SW480 (cell line): Measurements from ENCODE around the gene CMIP.
"Not testable (repeated sequence)": the region's sequence is repeated elsewhere in the genome, so short reads cannot be mapped to it uniquely, and the experiment has no call there.

ENCODE experiments used
- DNase-seq: peaks from one replicate; pipeline ENCODE4 v3.0.0-alpha.2; 2016; ENCODE audit warnings: low spot score

CMIP gene

GRCh38 chr16:81687131-81687456, 242.5 kb downstream of the CMIP start:
- no peak for DNase-seq

GRCh38 chr16:81688182-81688581, 243.6 kb downstream of the CMIP start:
- no peak for DNase-seq

- DNase-seq = not testable (repeated sequence)
Observed at GRCh38 chr16:81688839-81689238, 244.2 kb downstream of the CMIP start.

GRCh38 chr16:81692021-81692420, 247.4 kb downstream of the CMIP start:
- DNase-seq = no peak

GRCh38 chr16:81692571-81692970, 248.0 kb downstream of the CMIP start:
- no peak for DNase-seq

- no peak for DNase-seq
Observed at GRCh38 chr16:81693041-81693743, 248.6 kb downstream of the CMIP start.

- DNase-seq = no peak
Observed at GRCh38 chr16:81693744-81694303, 249.2 kb downstream of the CMIP start.

GRCh38 chr16:81694494-81695280, 250.1 kb downstream of the CMIP start:
- DNase-seq = no peak

- no peak for DNase-seq
Observed at GRCh38 chr16:81695321-81696165, 250.9 kb downstream of the CMIP start.

GRCh38 chr16:81696166-81696960, 251.8 kb downstream of the CMIP start:
- DNase-seq = no peak

- peak; percentile 34 for DNase-seq
Observed at GRCh38 chr16:81696961-81697615, 252.5 kb downstream of the CMIP start.

- DNase-seq = no peak
Observed at GRCh38 chr16:81697616-81698309, 253.2 kb downstream of the CMIP start.

GRCh38 chr16:81698310-81698641, 253.7 kb downstream of the CMIP start:
- no peak for DNase-seq

GRCh38 chr16:81699596-81699995, 255.0 kb downstream of the CMIP start:
- no peak for DNase-seq

- no peak for DNase-seq
Observed at GRCh38 chr16:81700071-81700779, 255.6 kb downstream of the CMIP start.

GRCh38 chr16:81700780-81701165, 256.2 kb downstream of the CMIP start:
- no peak for DNase-seq

GRCh38 chr16:81701296-81701970, 256.8 kb downstream of the CMIP start:
- no peak for DNase-seq

GRCh38 chr16:81702506-81702905, 257.9 kb downstream of the CMIP start:
- no peak for DNase-seq
